ACHN (cell line): Measurements from ENCODE around the gene PHOSPHO1.
"Not testable (repeated sequence)": the region's sequence is repeated elsewhere in the genome, so short reads cannot be mapped to it uniquely, and the experiment has no call there.

ENCODE experiments used
- DNase-seq: peaks from one replicate; pipeline ENCODE4 v3.0.0-alpha.2; 2015
- in situ Hi-C: cut with HindIII; loops from 2 replicates; pipeline ENCODE4 v1.10.0; 2017; ENCODE audit warnings: low sequenced_read_pairs, low pct_ligation_motif_present, low pct_unique_long_range_greater_than_20kb

Gene PHOSPHO1, protein sequence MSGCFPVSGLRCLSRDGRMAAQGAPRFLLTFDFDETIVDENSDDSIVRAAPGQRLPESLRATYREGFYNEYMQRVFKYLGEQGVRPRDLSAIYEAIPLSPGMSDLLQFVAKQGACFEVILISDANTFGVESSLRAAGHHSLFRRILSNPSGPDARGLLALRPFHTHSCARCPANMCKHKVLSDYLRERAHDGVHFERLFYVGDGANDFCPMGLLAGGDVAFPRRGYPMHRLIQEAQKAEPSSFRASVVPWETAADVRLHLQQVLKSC

DNA sequence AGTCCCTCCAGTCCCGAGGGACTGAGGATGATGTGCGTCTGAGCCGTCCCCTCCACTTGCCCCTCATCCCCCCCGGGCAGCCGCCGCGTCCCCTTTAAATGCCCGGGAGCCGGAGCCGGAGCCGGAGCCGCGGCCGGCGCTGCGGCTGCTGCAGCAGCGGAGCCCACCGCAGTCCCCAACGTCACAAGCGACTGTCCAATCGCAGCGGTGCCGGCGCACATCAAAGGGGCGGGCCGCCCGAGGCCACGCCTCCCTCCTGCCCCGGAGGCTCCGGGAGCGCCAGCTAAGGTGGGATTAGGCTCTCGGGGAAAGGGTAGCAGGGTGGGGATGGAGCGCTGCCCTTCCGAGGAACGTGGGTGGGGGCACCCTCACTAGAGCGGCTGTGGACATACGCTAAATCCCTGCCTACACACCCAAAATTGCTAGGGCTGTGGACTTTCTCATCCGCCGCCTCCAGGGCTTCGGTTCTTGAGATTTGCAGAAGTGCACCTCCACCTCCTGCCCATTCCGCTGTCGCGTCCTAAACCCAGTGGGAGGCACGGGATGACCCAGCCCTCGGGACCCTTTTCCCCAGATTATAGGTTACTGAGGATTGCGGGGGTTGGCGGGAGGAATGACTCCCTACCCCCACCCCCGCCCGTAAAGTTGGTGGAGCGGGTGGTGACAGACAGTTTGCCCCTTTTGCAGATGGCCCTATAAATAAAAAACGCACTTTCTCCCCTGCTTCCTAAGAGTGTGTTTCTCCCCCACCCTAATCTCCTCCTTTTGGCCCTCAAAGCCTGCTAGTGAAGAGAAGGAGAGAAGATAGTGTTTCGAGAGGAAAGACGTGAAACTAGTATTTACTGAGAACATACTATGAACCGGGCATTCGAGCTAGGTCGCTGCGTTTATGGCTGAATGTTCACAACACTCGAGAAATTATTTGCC, at the start of gene PHOSPHO1:
Gene PHOSPHO1 (minus strand): TSS at position 152 of the 927 bp plus-strand sequence. CDS start 4,096 bp downstream, outside the sequence.
- DNase-seq, result peak; percentile 85
- in situ Hi-C loops, result no loop called here

DNA sequence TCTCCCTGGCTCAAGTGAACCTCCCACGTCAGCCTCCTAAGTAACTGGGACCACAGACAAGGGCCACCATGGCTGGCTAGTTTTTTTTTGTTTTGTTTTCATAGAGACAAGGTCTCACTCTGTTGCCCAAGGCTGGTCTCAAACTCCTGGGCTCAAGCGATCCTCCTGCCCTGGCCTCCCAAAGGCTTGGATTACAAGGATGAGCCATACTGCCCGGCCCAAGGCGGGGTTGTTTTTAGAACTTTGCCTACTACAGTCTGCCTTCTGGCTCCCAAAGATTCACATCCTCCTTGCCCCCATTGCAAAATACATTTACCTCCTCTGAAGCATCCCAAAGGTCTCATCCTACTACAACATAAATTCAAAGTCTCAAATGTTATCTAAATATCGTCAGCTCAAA, 49.5 kb upstream of the PHOSPHO1 start:
- in situ Hi-C loops, result no loop called here
- DNase-seq, result no peak

DNA sequence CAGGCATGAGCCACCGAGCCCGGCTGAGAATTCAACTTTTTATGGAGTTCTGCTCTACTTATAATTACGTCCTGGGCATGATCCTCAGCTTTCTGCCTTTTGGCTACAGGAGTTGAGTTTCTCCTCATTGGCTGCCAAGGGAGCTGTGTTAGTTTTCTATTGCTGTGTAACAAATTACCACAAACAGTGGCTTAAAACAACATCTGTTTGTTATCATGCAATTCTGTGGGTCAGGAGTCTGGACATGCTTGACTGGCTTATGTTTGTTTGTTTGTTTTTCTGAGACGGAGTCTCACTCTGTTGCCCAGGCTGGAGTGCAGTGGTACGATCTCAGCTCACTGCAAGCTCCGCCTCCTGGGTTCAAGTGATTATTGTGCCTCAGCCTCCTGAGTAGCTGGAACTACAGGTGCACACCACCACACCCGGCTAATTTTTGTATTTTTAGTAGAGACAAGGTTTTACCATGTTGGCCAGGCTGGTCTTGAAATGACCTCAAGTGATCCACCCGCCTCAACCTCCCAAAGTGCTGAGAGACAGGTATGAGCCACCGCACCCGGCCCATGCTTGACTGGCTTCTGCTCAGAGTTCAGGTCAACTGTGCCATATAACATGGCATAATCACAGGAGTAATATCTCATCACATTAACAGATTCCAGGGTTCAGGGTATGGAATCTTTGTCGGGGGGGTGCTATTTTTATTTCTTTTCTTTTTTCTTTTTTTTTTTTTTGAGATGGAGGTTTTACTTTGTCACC, 48.9 kb upstream of the PHOSPHO1 start:
- in situ Hi-C loops, DNase-seq: not testable (repeated sequence)

DNA sequence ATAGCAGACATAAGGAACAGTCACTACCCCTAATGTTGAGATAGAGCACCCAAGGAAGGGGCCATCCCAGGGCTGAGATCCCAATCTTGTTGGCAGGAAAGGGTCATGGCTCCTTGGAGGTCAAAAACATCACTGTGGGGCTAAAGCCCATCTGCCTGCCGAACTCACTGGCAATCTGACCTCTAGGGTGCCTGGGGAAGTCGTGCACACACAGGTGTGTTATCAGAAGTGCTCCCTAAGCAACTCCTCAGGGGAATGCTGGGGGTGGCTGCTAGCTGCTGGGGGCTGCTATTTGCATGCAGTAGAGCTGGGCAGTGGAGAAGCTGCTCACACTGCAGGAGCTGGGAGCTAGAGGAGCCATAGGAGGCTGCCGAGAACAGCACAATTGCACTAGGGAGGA, 47.5 kb upstream of the PHOSPHO1 start:
- DNase-seq, result no peak
- in situ Hi-C loops, result no loop called here

DNA sequence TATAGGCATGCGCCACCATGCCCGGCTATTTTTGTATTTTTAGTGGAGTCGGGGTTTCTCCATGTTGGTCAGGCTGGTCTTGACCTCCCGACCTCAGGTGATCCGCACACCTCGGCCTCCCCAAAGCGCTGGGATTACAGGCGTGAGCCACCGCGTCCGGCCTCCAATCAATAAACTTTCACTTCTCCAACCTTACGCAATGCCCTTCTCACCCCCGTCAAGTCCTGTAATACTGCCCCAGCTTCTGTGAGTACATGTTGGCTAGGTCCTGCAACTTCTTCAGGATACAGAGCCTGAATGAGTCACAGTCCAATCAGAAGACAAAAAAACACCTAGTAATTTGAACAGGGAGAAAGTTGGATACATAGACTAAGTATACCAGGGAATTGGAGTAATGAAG, 47.1 kb upstream of the PHOSPHO1 start:
- in situ Hi-C loops, result no loop called here
- DNase-seq, result no peak

DNA sequence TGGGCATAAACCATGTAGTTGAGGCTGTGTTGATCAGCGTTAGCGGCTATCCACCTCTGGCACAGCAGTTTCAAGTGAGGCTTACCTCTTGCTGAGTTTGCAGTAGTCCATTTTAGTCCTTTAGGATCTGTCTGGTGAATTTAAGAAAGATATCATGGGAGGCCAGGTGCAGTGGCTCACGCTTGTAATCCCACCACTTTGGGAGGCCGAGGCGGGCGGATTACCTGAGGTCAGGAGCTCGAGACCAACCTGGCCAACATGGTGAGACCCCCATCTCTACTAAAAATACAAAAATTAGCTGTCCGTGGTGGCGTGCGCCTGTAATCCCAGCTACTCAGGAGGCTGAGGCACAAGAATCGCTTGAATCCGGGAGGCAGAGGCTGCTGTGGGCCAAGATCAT, 45.4 kb upstream of the PHOSPHO1 start:
- DNase-seq, in situ Hi-C loops: not testable (repeated sequence)

DNA sequence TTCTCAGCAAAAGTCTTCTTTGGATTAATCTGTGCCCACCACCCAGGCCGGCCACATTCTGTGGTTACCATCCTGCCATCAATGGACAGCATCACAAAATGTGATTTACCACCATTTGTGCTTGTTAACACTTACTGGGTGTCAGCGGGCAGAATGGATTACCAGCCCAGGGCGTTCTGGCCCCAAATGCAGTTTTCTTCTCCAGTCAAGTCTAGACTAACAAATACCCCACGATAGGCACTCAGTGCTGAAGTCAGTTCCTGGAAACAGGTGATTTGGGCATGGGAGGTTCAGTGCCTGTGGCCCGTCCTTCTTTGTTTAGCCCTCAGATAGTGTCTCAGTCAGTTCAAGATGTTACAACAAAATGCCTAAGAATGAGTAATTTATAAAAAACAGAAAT, 38.8 kb upstream of the PHOSPHO1 start:
- DNase-seq, result no peak
- in situ Hi-C loops, result no loop called here

DNA sequence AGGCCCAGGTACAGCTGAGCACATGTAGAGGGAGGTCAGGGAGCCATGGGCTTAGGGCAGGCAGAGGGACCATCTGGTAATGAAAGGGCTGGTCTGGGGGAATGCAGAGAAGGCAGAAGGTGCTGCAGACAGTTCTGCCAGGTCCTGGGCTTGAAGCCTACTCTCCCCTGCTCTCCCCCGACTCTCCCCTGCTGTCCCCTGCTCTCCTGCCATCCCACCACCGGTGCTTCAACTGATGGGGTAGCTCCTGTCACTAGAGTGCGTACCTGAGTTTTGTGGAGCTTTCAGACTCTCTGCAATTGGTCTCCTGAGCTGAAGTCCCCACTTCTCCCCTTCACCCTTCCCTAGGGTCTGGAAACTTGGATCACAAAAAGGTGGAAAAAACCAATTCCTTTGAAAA, 37.3 kb upstream of the PHOSPHO1 start:
- in situ Hi-C loops, result no loop called here
- DNase-seq, result no peak

DNA sequence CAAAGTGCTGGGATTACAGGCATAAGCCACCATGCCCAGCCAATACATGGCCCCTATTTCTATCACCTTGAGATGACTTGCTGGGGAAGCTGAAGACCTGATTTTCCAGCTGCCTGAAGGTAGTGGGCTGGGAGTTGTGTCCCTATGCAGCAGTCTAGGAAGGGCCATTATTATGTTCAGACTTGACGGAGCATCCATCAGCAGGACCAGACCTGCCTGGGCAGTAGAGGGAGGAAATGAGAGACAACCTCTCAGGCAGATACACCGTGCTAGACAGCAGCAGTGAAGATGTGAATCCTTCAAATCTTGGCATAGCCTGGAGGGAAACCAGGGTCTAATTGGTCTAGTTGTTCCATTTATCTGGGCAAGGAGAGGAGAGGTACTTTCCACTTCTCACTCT, 35.6 kb upstream of the PHOSPHO1 start:
- DNase-seq, result no peak
- in situ Hi-C loops, result no loop called here

DNA sequence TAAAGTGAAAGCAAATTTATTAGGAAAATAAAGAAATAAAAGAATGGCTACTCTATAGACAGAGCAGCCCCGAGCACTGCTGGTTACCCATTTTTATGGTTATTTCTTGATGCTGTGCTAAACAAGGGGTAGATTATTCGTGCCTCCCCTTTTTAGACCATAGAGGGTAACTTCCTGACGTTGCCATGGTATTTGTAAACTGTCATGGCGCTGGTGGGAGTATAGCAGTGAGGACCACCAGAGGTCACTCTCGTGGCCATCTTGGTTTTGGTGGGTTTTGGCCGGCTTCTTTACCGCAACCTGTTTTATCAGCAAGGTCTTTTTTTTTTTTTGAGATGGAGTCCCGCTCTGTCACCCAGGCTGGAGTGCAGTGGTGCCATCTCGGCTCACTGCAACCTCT, 31.0 kb upstream of the PHOSPHO1 start:
- in situ Hi-C loops, DNase-seq: not testable (repeated sequence)

DNA sequence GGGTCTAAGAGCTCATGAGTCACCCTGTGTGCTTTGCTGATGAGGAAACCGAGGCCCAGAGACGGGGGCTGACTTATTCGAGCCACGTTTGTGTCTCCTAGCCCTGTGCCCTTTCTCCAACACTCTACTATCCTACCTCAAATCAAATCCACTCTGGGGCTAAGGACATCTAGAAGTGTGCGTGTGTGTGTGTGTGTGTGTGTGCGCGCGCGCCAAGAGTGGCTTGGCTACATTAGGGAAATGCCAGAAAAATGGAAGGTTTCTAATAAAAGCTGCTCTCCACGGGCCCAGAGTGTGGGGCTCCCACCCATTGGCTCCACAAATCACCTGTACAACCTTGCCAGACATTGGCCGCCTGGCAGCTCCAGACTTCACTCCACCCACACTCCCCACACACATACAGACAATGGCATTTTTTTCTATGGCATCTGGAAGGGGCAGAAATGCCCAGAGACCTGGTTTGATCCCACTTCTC, 30.3 kb upstream of the PHOSPHO1 start:
- in situ Hi-C loops, result no loop called here
- no peak for DNase-seq

DNA sequence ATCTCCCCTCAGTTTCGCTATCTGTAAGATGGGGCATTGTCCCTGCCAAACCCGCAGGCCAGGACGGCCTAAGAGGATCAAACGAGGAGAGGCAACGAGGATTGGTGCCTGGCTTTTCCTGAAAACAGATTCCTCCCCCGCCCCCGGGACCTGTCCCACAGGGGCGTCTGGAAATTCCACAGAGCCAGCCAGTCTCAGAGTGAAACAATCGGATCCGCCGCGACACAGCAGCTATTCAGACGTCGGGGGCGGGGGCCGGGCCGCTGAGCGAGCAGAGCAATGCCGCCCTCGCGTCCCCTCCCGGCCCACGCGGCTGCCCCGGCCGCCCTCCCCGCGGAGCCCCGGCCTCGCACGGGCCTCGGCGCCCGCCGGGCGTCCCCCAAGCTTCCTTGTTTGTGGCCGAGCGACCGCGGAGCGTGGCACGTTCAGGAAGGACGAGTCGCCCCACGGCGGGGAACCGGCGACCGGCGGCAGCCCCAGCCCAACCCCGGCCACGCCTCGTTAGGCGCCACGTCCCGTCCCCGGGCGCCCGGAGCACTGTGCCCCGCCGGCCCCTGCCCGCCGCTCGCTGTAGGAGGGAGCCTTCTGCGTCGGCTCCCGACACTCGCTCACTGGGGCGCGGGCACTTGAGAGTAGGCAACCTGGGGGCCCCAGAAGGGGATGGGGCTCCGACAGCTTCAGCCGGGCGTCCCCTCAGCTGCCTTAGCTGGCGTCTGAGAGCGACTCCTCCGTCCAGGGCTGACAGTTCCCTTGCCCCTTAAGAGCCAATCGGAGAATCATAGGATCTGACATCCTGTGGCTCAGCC, 29.6 kb upstream of the PHOSPHO1 start:
- peak; percentile 85 for DNase-seq
- in situ Hi-C loops, result no loop called here

DNA sequence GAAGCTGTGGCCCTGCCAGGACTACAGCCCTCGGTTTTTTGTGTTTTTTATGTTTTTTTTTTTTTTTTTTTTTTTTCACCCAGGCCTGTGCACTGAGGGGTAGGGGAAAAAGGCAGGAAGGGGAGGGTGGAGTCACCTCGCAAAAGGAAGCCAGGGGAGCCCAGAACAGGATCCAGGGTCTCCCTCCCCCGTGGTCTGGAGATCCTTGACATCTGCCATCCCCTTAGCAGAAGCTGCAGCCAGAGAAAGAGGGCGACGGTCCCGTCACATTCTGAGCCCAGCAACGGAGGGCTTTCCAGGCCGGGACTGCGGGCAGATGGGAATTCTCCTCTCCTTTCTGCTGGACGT, 29.1 kb upstream of the PHOSPHO1 start:
- DNase-seq, result no peak
- in situ Hi-C loops, result no loop called here

DNA sequence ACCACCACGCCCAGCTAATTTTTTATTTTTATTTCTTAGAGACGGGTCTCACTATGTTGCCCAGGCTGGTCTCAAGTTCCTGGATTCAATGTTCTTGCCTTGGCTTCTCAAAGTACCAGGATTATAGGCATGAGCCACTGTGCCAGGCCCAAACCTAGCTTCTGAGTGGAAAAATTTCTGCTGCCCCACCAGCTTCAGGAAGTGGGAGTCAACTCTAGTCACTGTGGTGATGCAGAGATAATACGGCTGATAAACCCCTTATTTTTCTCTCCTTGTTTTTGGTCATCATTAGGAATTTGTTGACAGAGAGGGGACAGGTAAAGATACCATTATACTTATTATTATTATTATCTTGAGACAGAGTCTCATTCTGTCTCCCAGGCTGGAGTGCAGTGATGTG, 27.8 kb upstream of the PHOSPHO1 start:
- no peak for DNase-seq

DNA sequence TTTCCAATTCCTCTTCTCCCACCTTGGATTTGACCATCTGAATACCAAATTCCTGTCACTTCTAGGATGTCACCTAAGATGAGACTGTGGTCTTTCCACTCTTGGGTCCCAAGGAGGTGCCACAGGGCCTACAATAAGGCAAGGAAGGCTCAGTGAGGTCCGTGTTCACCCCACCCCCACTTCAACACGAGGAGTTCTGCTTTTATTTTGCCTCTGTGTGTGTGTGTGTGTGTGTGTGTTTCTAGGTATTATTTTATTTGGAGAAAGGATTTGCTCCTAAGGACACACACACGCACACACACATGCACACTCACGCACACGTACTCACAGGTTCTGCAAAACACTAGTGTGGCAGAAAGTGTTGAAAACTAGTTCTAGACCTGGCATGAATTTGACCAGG, 24.5 kb upstream of the PHOSPHO1 start:
- in situ Hi-C loops, result no loop called here
- no peak for DNase-seq

More for the DNA sequence above, 27.8 kb upstream of the PHOSPHO1 start:
- in situ Hi-C loops, result no loop called here

DNA sequence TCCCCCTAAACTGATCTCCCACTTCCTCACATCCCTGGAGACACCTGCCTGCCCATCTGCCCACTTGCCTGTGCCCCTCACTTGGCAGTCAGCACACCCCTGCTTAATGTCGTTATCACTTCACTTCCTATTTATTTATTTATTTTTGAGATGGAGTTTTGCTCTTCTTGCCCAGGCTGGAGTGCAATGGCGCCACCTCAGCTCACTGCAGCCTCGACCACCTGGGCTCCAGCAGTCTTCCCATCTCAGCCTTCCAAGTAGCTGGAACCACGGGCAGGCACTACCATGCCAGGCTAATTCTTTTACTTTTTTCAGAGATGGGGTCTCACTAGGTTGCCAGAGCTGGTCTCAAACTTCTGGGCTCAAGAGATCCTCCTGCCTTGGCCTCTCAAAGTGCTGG, 23.5 kb upstream of the PHOSPHO1 start:
- DNase-seq, result no peak
- in situ Hi-C loops, result no loop called here

DNA sequence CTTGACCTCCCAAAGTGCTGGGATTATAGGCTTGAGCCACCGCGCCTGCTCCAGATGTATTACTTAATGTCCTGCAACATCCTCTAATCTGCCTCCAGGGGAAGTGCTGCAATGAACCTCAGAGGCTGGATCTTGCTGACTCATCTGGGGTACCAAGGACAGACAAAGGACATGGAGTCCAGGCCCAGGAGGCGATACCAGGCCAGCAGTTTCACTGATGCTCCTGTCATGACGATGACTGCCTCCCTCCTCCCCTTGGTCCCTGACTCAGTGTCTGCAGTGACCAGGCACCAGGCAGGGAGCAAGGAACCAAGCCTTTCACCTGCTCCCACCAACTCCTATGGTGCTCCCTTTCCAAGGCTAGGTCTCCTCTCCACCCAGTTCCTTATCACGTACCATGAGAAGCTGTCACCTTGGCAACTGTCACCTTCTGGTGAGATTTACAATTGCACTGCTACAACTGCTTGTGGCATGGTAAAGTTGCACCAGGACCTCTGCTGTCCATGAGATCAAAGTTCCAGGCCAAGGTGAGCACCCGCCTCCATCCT, 21.6 kb upstream of the PHOSPHO1 start:
- DNase-seq, result no peak
- in situ Hi-C loops, result no loop called here

DNA sequence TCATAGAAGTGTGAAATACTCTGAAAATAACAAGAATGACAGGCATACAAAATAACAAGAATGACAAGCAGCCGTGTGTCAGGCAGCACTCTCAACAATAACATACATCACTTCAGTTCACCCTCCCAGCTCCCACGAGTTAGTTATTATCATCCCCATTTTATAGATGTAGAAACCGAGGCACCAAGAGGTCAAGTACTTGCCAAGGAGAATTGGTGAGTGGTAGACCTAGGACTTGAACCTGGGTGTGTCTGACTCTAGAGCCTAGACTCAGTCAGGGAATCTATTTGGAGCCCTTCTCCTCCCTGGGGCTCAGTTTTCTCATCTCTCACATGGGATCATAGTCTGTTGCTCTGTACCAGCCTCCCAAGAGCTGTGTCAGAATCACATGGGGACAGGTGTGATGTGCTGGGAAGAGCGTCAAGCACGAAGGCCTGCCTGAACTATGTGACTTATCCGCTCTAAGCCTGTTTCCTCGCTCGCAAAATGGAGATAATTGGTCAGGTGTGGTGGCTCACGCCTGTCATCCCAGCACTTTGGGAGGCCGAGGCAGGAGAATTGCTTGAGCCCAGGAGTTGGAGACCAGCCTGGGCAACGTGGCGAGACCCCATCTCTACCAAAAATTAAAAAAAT, 19.4 kb upstream of the PHOSPHO1 start:
- in situ Hi-C loops, result no loop called here
- DNase-seq, result no peak
